Esophagus muscularis mucosa (tissue), 4 donors: ENCODE data around the gene SGPP2.

Source experiments
- CTCF ChIP-seq, 3 experiments: fragments of 200-600 bp in 2 of 3; fragments of 450-650 bp in 1 of 3; sonication (generic) in 2 of 3; IDR thresholded peaks; one replicate each; pipeline ENCODE4 v1.5.1; 2017 to 2019; ENCODE audit warnings: antibody characterized with exemption in 3 of 3, mild to moderate bottlenecking in 2 of 3, moderate library complexity in 1 of 3
- EP300 ChIP-seq: sonication (generic); formaldehyde crosslinking; IDR thresholded peaks from one replicate; pipeline ENCODE4 v1.6.1; 2017; ENCODE audit warnings: antibody characterized with exemption
- POLR2A ChIP-seq: fragments of 450-650 bp; IDR thresholded peaks from one replicate; pipeline ENCODE4 v1.6.1; 2017; ENCODE audit warnings: antibody characterized with exemption, moderate library complexity, mild to moderate bottlenecking, low read depth

DNA sequence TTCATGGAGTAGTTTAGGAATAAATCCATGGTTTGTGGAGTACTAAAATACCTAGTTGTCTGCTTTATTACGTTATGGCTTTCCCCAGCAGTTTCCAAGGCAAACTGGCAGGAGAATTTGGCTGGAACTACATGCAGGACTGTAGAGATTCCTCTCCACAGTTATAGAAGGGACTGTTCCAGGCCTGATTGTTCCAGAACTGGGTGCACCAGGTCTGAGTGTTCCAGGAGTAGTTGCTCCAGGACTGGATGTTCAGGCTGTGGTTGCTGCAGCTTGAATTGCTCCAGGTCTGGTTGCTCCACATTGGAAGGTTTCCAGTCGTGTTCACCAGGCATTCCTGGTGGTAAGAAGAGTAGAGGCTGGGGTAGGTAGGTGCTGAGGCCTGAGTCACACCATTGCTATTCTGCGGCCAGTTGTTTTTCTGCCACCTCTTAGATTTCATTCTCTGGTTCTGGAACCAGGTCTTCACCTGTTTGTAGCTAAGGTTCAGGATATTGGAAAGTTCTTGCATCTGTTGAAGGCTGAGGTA is 28.1 kb downstream of the SGPP2 start:
- TF ChIP-seq CTCF (IDR thresholded peaks at IDR 0.05), result no peak
- TF ChIP-seq EP300, result no peak
- TF ChIP-seq POLR2A, result no peak
